Neural cell (in vitro differentiated cells): Measurements from ENCODE around the gene EFCAB7. TPM values are rescaled to one million over a fixed set of nuclear protein-coding genes. Genes with fewer than 3 reads are reported as not detected.

ENCODE experiments used
- H2AFZ ChIP-seq: fragments of 200-600, 300-800 bp; sonication (generic), shearing (Covaris generic); 2 replicates; pipeline ENCODE4 v1.6.0; 2014; ENCODE audit warnings: low read depth, mild to moderate bottlenecking, antibody characterized with exemption, low read length, moderate library complexity
- H3F3A ChIP-seq: fragments of 200-600 bp; shearing (Covaris generic); 2 replicates; pipeline ENCODE4 v1.6.1; 2016; ENCODE audit warnings: mild to moderate bottlenecking, moderate library complexity, mixed read lengths, antibody characterized with exemption, low read length; ENCODE audit not compliant: insufficient read depth, poor library complexity, severe bottlenecking
- H3K27ac ChIP-seq: fragments of 200-600, 300-800 bp; sonication (generic), shearing (Covaris generic); 2 replicates; pipeline ENCODE4 v1.5.1; 2014; ENCODE audit warnings: mild to moderate bottlenecking, low read length, moderate library complexity
- H3K27me3 ChIP-seq: fragments of 300-800, 200-600 bp; sonication (generic), shearing (Covaris generic); 2 replicates; pipeline ENCODE4 v1.6.0; 2014; ENCODE audit warnings: mild to moderate bottlenecking, low read depth, low read length, moderate library complexity; ENCODE audit not compliant: insufficient read depth
- H3K36me3 ChIP-seq: fragments of 300-800, 200-600 bp; sonication (generic), shearing (Covaris generic); 2 replicates; pipeline ENCODE4 v1.5.1; 2014; ENCODE audit warnings: mild to moderate bottlenecking, antibody characterized with exemption, low read length, moderate library complexity; ENCODE audit not compliant: insufficient read depth
- H3K4me2 ChIP-seq: fragments of 300-800, 200-600 bp; sonication (generic), shearing (Covaris generic); 2 replicates; pipeline ENCODE4 v1.6.0; 2014; ENCODE audit warnings: mild to moderate bottlenecking, low read length
- H3K4me3 ChIP-seq: fragments of 300-800, 200-600 bp; sonication (generic), shearing (Covaris generic); 2 replicates; pipeline ENCODE4 v1.5.1; 2014; ENCODE audit warnings: mild to moderate bottlenecking, low read length, moderate library complexity
- H3K79me2 ChIP-seq: fragments of 200-600 bp; shearing (Covaris generic); replicated peaks from 2 replicates; pipeline ENCODE4 v1.6.0; 2014; ENCODE audit warnings: mild to moderate bottlenecking, low read length, moderate library complexity; ENCODE audit not compliant: insufficient read depth
- H3K9ac ChIP-seq: fragments of 300-800, 200-600 bp; sonication (generic), shearing (Covaris generic); 2 replicates; pipeline ENCODE4 v1.6.1; 2016; ENCODE audit warnings: mild to moderate bottlenecking, low read length, mixed read lengths
- H3K9me2 ChIP-seq: fragments of 200-600 bp; shearing (Covaris generic); 2 replicates; pipeline ENCODE4 v1.6.1; 2016; ENCODE audit warnings: mild to moderate bottlenecking, low read length, mixed read lengths; ENCODE audit not compliant: insufficient read depth
- H3K9me3 ChIP-seq: fragments of 200-600, 300-800 bp; sonication (generic), shearing (Covaris generic); 2 replicates; pipeline ENCODE4 v1.6.1; 2016; ENCODE audit warnings: mild to moderate bottlenecking, mixed run types, low read length, moderate library complexity, mixed read lengths
- H4K20me1 ChIP-seq: fragments of 200-600 bp; shearing (Covaris generic); 2 replicates; pipeline ENCODE4 v1.6.1; 2016; ENCODE audit warnings: mild to moderate bottlenecking, mixed run types; ENCODE audit not compliant: insufficient read depth
- EP300 ChIP-seq: fragments of 450-650 bp; conservative IDR thresholded peaks from 2 replicates; pipeline ENCODE4 v1.6.1; 2014; ENCODE audit warnings: antibody characterized with exemption, mild to moderate bottlenecking, moderate library complexity; ENCODE audit not compliant: poor library complexity, severe bottlenecking
- EZH2 ChIP-seq: fragments of 200-600, 300-800 bp; shearing (Covaris generic), sonication (generic); IDR thresholded peaks from 2 replicates; pipeline ENCODE4 v1.6.1; 2014; ENCODE audit warnings: antibody characterized with exemption, low read length, borderline replicate concordance, mild to moderate bottlenecking; ENCODE audit not compliant: insufficient read depth, poor library complexity, severe bottlenecking
- MXI1 ChIP-seq: fragments of 450-650 bp; conservative IDR thresholded peaks from 2 replicates; pipeline ENCODE4 v1.6.1; 2014; ENCODE audit warnings: antibody characterized with exemption, mild to moderate bottlenecking; ENCODE audit not compliant: poor library complexity, severe bottlenecking
- POLR2AphosphoS5 ChIP-seq: IDR thresholded peaks from 2 replicates; pipeline ENCODE4 v1.6.1; 2012
- RAD21 ChIP-seq: fragments of 450-650 bp; conservative IDR thresholded peaks from 2 replicates; pipeline ENCODE4 v1.6.1; 2014; ENCODE audit warnings: antibody characterized with exemption, mild to moderate bottlenecking, moderate library complexity
- SMC3 ChIP-seq: fragments of 450-650 bp; conservative IDR thresholded peaks from 2 replicates; pipeline ENCODE4 v1.6.1; 2014; ENCODE audit warnings: antibody characterized with exemption, mild to moderate bottlenecking, moderate library complexity; ENCODE audit not compliant: poor library complexity
- TAF1 ChIP-seq: IDR thresholded peaks from 2 replicates; pipeline ENCODE4 v1.6.1; 2012; ENCODE audit warnings: low read depth
- polyA plus RNA-seq: library from polyadenylated mRNA; depleted of rRNA; stranded (reverse); fragments of >200 nt; gene quantifications from 2 replicates; pipeline ENCODE4 v1.2.3, GENCODE V29; 2014
- TF ChIP-seq, protein P1 (sequence below): IDR thresholded peaks from 2 replicates; pipeline ENCODE4 v1.6.1; 2012; ENCODE audit warnings: borderline replicate concordance
- TF ChIP-seq, protein P2 (sequence below): fragments of 450-650 bp; IDR thresholded peaks from 2 replicates; pipeline ENCODE4 v1.5.1; 2014; ENCODE audit warnings: antibody characterized with exemption, mild to moderate bottlenecking, moderate library complexity; ENCODE audit not compliant: poor library complexity, severe bottlenecking

The EFCAB7 gene
- polyA plus RNA-seq, 1 donor from 2014 or later: 72.9 TPM

DNA sequence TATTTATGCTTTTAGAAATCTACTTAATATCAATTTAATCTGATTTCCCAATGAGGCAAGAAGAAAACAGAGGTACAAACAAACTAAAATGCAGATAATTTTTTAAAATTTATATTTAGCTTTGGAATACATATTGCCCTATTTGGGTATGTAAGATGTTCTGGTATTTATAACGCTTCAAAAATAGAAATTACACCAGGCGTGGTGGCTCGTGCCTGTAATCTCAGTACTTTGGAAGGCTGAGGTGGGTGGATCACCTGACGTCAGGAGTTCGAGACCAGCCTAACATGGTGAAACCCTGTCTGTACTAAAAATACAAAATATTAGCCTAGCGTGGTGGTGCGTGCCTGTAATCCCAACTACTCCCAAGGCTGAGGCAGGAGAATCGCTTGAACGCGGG is 13.6 kb upstream of the EFCAB7 start:
- Histone ChIP-seq H3K4me2 (no peak overlapping the region), H4K20me1 (no peaks in the 10 kb centered on the region), H3K36me3 (no peaks in the 10 kb centered on the region), H3K79me2 (peaks cover 5% of the 10 kb centered on the region), H3K9ac (no peak overlapping the region), H3K9me2 (no peaks in the 10 kb centered on the region), H2AFZ (no peak overlapping the region), H3F3A (no peaks in the 10 kb centered on the region), H3K9me3 (peaks cover 4% of the 10 kb centered on the region), H3K27me3 (no peaks in the 10 kb centered on the region), H3K27ac (no peak overlapping the region), H3K4me3 (no peak overlapping the region)
- no peak for TF ChIP-seq TAF1

DNA sequence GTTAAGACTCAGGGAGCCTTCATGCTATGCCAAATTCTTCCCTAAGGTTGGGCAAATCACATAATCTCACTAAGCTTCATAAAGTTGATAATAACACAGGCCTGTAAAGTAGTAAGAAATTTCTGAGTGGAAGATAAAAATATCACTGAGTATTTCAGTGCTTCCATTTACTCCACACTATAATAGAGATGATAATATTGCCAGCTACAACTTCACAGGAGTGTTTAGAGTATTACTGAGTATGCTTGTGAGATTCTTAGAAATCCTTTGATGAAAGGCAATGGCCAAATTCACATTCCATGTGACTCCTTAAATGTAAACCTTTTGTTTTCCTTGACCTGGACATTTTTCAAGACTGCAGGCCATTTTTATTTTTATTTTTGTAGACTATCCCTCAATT is 10.7 kb upstream of the EFCAB7 start:
- Histone ChIP-seq H4K20me1 (no peaks in the 10 kb centered on the region), H3K27me3 (no peaks in the 10 kb centered on the region), H3K4me2 (no peak overlapping the region), H2AFZ (no peak overlapping the region), H3K9me3 (peaks cover 4% of the 10 kb centered on the region), H3F3A (no peaks in the 10 kb centered on the region), H3K9me2 (no peaks in the 10 kb centered on the region), H3K4me3 (no peak overlapping the region), H3K27ac (no peak overlapping the region), H3K79me2 (peaks cover 5% of the 10 kb centered on the region), H3K36me3 (no peaks in the 10 kb centered on the region), H3K9ac (no peak overlapping the region)
- TF ChIP-seq POLR2AphosphoS5 (no peak), RAD21 (no peak), TAF1 (no peak), MXI1 (no peak), EP300 (no peak), EZH2 (no peak), SMC3 (no peak)
- TF ChIP-seq, protein P1, sequence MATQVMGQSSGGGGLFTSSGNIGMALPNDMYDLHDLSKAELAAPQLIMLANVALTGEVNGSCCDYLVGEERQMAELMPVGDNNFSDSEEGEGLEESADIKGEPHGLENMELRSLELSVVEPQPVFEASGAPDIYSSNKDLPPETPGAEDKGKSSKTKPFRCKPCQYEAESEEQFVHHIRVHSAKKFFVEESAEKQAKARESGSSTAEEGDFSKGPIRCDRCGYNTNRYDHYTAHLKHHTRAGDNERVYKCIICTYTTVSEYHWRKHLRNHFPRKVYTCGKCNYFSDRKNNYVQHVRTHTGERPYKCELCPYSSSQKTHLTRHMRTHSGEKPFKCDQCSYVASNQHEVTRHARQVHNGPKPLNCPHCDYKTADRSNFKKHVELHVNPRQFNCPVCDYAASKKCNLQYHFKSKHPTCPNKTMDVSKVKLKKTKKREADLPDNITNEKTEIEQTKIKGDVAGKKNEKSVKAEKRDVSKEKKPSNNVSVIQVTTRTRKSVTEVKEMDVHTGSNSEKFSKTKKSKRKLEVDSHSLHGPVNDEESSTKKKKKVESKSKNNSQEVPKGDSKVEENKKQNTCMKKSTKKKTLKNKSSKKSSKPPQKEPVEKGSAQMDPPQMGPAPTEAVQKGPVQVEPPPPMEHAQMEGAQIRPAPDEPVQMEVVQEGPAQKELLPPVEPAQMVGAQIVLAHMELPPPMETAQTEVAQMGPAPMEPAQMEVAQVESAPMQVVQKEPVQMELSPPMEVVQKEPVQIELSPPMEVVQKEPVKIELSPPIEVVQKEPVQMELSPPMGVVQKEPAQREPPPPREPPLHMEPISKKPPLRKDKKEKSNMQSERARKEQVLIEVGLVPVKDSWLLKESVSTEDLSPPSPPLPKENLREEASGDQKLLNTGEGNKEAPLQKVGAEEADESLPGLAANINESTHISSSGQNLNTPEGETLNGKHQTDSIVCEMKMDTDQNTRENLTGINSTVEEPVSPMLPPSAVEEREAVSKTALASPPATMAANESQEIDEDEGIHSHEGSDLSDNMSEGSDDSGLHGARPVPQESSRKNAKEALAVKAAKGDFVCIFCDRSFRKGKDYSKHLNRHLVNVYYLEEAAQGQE: no peak
- TF ChIP-seq, protein P2, sequence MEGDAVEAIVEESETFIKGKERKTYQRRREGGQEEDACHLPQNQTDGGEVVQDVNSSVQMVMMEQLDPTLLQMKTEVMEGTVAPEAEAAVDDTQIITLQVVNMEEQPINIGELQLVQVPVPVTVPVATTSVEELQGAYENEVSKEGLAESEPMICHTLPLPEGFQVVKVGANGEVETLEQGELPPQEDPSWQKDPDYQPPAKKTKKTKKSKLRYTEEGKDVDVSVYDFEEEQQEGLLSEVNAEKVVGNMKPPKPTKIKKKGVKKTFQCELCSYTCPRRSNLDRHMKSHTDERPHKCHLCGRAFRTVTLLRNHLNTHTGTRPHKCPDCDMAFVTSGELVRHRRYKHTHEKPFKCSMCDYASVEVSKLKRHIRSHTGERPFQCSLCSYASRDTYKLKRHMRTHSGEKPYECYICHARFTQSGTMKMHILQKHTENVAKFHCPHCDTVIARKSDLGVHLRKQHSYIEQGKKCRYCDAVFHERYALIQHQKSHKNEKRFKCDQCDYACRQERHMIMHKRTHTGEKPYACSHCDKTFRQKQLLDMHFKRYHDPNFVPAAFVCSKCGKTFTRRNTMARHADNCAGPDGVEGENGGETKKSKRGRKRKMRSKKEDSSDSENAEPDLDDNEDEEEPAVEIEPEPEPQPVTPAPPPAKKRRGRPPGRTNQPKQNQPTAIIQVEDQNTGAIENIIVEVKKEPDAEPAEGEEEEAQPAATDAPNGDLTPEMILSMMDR: no peak

DNA sequence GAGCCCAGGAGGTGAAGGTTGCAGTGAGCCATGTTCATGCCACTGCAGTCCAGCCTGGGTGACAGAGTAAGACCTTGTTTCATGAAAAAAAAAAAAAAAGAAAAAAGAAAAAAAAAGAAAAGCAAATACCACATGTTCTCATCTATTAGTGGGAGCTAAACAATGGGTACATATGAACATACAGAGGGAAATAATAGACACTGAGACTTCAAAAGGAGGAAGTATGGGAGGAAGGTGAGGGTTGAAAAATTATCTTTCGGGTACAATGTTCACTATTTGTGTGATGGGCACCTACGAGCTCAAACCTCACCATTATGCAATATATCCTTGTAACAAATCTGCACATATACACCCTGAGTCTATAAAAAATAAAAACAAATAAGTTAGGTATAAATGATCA is 6.7 kb upstream of the EFCAB7 start:
- H3K9ac ChIP-seq: no peak overlapping the region
- H3K79me2 ChIP-seq: peaks cover 11% of the 10 kb centered on the region
- peaks cover 4% of the 10 kb centered on the region for H3K9me3 ChIP-seq
- H3K27me3 ChIP-seq: no peaks in the 10 kb centered on the region
- no peaks in the 10 kb centered on the region for H4K20me1 ChIP-seq
- no peak overlapping the region for H3K4me2 ChIP-seq
- no peaks in the 10 kb centered on the region for H3K36me3 ChIP-seq
- TF ChIP-seq, protein P2: no peak
- TF ChIP-seq RAD21: no peak
- no peak for TF ChIP-seq MXI1
- TF ChIP-seq TAF1: no peak
- TF ChIP-seq, protein P1: no peak
- no peak for TF ChIP-seq EP300
- no peak for TF ChIP-seq POLR2AphosphoS5
- no peak for TF ChIP-seq SMC3
- no peak for TF ChIP-seq EZH2
- H3F3A ChIP-seq: no peaks in the 10 kb centered on the region
- H3K4me3 ChIP-seq: no peak overlapping the region
- H3K9me2 ChIP-seq: no peaks in the 10 kb centered on the region
- H3K27ac ChIP-seq: no peak overlapping the region
- H2AFZ ChIP-seq: no peak overlapping the region
